ENCODE data around the gene OR11A1.

The OR11A1 gene

GRCh38 chr6:29388533-29388932 lies 68.3 kb downstream of the OR11A1 start:
- Histone ChIP-seq H3K4me3 (replicated peaks; ENCODE audit: insufficient read depth, low read length) (no peak overlapping the region), H3K27ac (replicated peaks) (no peak overlapping the region), H3K27me3 (ENCODE audit: insufficient read depth, poor library complexity, severe bottlenecking) (no peaks in the 10 kb centered on the region)
- no peak for DNase-seq (ENCODE audit: low read depth in 1 of 2, low spot score in 1 of 2)
- TF ChIP-seq GABPA (IDR thresholded peaks at IDR 0.05; ENCODE audit: low read depth) (no peak), SPI1 (IDR thresholded peaks at IDR 0.05; ENCODE audit: borderline replicate concordance, low read depth) (no peak), POLR2AphosphoS5 (IDR thresholded peaks at IDR 0.05; ENCODE audit: low read depth) (no peak), REST (IDR thresholded peaks at IDR 0.05; ENCODE audit: insufficient replicate concordance, low read depth) (no peak), CTCF (IDR thresholded peaks at IDR 0.05; ENCODE audit: insufficient read depth, low read length) (no peak)

GRCh38 chr6:29376003-29376402 lies 80.9 kb downstream of the OR11A1 start:
- Histone ChIP-seq H3K27me3 (ENCODE audit: insufficient read depth, poor library complexity, severe bottlenecking) (no peaks in the 10 kb centered on the region), H3K27ac (replicated peaks) (no peak overlapping the region), H3K4me3 (replicated peaks; ENCODE audit: insufficient read depth, low read length) (no peak overlapping the region)
- DNase-seq (ENCODE audit: low read depth in 1 of 2, low spot score in 1 of 2): no peak
- no peak for TF ChIP-seq GABPA (IDR thresholded peaks at IDR 0.05; ENCODE audit: low read depth)
- TF ChIP-seq SPI1 (IDR thresholded peaks at IDR 0.05; ENCODE audit: borderline replicate concordance, low read depth): no peak
- TF ChIP-seq CTCF (IDR thresholded peaks at IDR 0.05; ENCODE audit: insufficient read depth, low read length): no peak
- no peak for TF ChIP-seq POLR2AphosphoS5 (IDR thresholded peaks at IDR 0.05; ENCODE audit: low read depth)
- TF ChIP-seq REST (IDR thresholded peaks at IDR 0.05; ENCODE audit: insufficient replicate concordance, low read depth): no peak

All from HL-60 (cell line).